Posterior cingulate gyrus (tissue), 11 donors: ENCODE measurements around the gene CRADD.

ENCODE experiments used
- DNase-seq, 10 donors: peaks; one replicate each; pipeline versions ENCODE4 v3.0.0 to v3.0.0-alpha.2; 2020 to 2021; ENCODE audit warnings: mixed read lengths in 3 of 10
- intact Hi-C: fragments of 100-400 bp; cut with DNase I; formaldehyde crosslinking; loops from one replicate; pipeline ENCODE4 v1.15.1; 2023

CRADD gene

GRCh38 chr12:93827669-93828068 is 150.5 kb downstream of the CRADD start:
- intact Hi-C loops = no loop called here
- DNase-seq = no peak

- DNase-seq = no peak
- intact Hi-C loops = no loop called here
Measured at GRCh38 chr12:93829016-93829415, 151.8 kb downstream of the CRADD start.

- no peak for DNase-seq
- intact Hi-C loops = no loop called here
Measured at GRCh38 chr12:93831374-93831773, 154.2 kb downstream of the CRADD start.

- intact Hi-C loops = no loop called here
Measured at GRCh38 chr12:93832131-93832530, 155.0 kb downstream of the CRADD start.

GRCh38 chr12:93833946-93834345 is 156.8 kb downstream of the CRADD start:
- no peak for DNase-seq
- intact Hi-C loops = no loop called here

More at GRCh38 chr12:93832131-93832530, 155.0 kb downstream of the CRADD start:
- DNase-seq = no peak

GRCh38 chr12:93836620-93837260 is 159.6 kb downstream of the CRADD start:
- intact Hi-C loops = no loop called here
- DNase-seq = no peak

GRCh38 chr12:93838193-93838592 is 161.0 kb downstream of the CRADD start:
- DNase-seq = no peak
- intact Hi-C loops = no loop called here

GRCh38 chr12:93839064-93839463 is 161.9 kb downstream of the CRADD start:
- intact Hi-C loops = no loop called here
- DNase-seq = no peak

- intact Hi-C loops = no loop called here
- DNase-seq = no peak
Measured at GRCh38 chr12:93841671-93842070, 164.5 kb downstream of the CRADD start.

- intact Hi-C loops = no loop called here
- DNase-seq = no peak
Measured at GRCh38 chr12:93844164-93844784, 167.1 kb downstream of the CRADD start.

- DNase-seq = no peak
- intact Hi-C loops = no loop called here
Measured at GRCh38 chr12:93846936-93847516, 169.9 kb downstream of the CRADD start.

GRCh38 chr12:93847517-93848474 is 170.6 kb downstream of the CRADD start:
- no peak for DNase-seq
- intact Hi-C loops = no loop called here

- no peak for DNase-seq
Measured at GRCh38 chr12:93848523-93849101, 171.4 kb downstream of the CRADD start.

GRCh38 chr12:93849946-93850345 is 172.8 kb downstream of the CRADD start:
- no peak for DNase-seq
- intact Hi-C loops = no loop called here

More at GRCh38 chr12:93848523-93849101, 171.4 kb downstream of the CRADD start:
- intact Hi-C loops = no loop called here

GRCh38 chr12:93850481-93851256 is 173.5 kb downstream of the CRADD start:
- DNase-seq = no peak
- intact Hi-C loops = no loop called here

GRCh38 chr12:93851257-93851671 is 174.1 kb downstream of the CRADD start:
- no peak for DNase-seq
- intact Hi-C loops = no loop called here

- intact Hi-C loops = no loop called here
- DNase-seq = no peak
Measured at GRCh38 chr12:93852173-93852591, 175.0 kb downstream of the CRADD start.

GRCh38 chr12:93853698-93854478 is 176.7 kb downstream of the CRADD start:
- no peak for DNase-seq
- intact Hi-C loops = no loop called here

GRCh38 chr12:93855261-93855660 is 178.1 kb downstream of the CRADD start:
- DNase-seq = no peak
- intact Hi-C loops = no loop called here
